Omental fat pad (tissue), 4 donors: ENCODE results near the gene GPR62. TPM values are rescaled to one million over a fixed set of nuclear protein-coding genes. Genes with fewer than 3 reads are reported as not detected.

Source experiments
- ATAC-seq: fragments of 150-250 bp; one replicate; pipeline ENCODE4 v1.9.1; 2016; ENCODE audit warnings: mild to moderate bottlenecking, moderate library complexity; ENCODE audit not compliant: low FRiP score
- DNase-seq: peaks from one replicate; pipeline ENCODE4 v3.0.0-alpha.2; 2019; ENCODE audit warnings: low spot score
- CTCF ChIP-seq, 3 donors: fragments of 450-650 bp; IDR thresholded peaks; one replicate each; pipeline ENCODE4 v1.5.1; 2016 to 2017; ENCODE audit warnings: antibody characterized with exemption in 3 of 3, mild to moderate bottlenecking in 3 of 3, moderate library complexity in 2 of 3
- total RNA-seq, 4 donors: library from RNA; depleted of rRNA; stranded (reverse); fragments of >200 nt; gene quantifications; one replicate each; pipeline ENCODE4 v1.1.0, GENCODE V29; 2016

The GPR62 gene
- total RNA-seq, 4 donors from 2014 or later, result 0.19 to 0.37 (median 0.24) TPM; not detected in 1

DNA sequence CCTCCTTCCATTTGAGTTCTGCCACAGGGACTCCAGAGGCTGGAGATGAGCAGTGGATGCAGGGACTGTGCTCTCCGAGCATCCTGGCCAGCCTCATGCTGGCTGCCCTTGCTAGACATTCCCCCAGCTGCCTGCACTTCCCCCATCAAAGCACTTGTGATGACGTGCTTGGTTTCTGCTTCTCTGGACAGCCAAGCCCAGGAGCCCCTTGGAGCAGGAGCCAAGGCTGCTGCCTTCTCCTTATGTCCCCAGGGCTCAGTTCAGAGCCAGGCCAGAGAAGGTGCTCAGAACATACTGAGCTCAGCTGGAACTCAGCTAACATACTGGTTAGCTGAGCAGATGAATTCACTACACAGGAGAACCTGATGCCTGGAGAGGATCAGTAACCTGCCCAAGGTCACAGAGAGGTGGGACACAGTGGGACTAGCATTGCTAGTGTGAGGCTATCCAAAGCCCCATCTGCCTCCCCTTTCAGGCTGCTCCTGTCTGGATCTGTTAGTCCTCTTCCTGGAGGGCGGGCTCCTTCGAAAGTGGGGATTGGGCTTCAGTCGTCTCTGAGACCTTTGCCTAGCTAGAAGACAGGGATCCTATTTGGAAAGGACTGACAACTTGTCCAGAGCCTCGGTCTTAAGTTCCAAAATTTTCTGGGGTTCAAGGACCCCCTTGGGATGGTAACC is 7.8 kb downstream of the GPR62 start:
- no peak for TF ChIP-seq CTCF (IDR thresholded peaks at IDR 0.05)
- ATAC-seq (no peak), DNase-seq (no peak)

GRCh38 chr3:51963951-51964451 is 8.8 kb downstream of the GPR62 start:
- no peak for TF ChIP-seq CTCF (IDR thresholded peaks at IDR 0.05)
- ATAC-seq, result no peak
- DNase-seq, result no peak

- ATAC-seq (no peak), DNase-seq (no peak)
- no peak for TF ChIP-seq CTCF (IDR thresholded peaks at IDR 0.05)
Measured at GRCh38 chr3:51964521-51964920, 9.3 kb downstream of the GPR62 start.

DNA sequence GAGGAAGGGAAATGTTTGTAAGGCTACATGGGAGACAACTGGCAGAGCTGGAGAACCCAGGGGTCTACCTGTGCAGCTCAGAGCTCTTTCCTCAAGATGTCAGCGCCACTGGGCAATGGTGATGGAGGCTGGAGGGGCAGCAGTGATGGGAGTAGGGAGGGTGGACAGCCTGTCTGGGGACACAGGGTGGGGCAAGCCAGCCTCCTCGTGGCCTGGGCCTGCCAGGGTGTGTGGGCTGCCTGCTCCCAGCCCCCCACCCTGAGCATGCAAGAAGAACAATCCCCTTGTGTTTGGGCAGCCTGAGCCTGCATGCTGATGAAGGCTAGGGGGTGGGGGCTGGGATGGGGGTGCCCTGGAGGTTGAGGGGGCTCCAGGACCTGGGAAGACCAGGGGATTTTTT is 10.8 kb downstream of the GPR62 start:
- DNase-seq, result no peak
- TF ChIP-seq CTCF (IDR thresholded peaks at IDR 0.05), result no peak
- ATAC-seq, result no peak

GRCh38 chr3:51966486-51966885 is 11.3 kb downstream of the GPR62 start:
- DNase-seq, result no peak
- no peak for ATAC-seq
- no peak for TF ChIP-seq CTCF (IDR thresholded peaks at IDR 0.05)

DNA sequence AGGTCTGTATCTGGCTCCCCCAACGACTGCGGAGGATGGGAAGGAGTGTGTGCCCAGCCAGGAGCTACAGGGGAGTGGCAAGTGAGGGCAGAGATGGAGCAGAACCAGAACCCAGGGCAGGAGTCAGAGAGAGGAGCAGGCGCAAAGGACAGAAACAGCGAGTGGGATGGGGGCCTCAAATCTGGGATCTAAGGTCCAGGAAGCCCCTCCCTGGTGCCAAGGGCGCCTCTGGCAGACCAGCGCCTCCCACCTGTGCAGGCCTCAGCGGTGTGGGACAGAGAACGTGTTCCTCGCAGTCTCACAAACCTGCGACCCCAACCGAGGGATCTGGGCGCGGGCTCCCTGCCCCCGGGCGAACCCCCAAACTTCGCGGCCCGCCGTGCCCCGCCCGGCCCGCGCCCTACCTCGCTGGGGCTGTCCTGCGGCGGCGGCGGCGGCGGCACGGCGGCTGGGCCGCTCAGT is 11.8 kb downstream of the GPR62 start:
- ATAC-seq (peak; percentile 3), DNase-seq (no peak)
- TF ChIP-seq CTCF (IDR thresholded peaks at IDR 0.05), result no peak
